Astrocyte of the spinal cord (primary cell): ENCODE data around the gene GCLM.

Source experiments
- DNase-seq: peaks from one replicate; pipeline ENCODE4 v3.0.0; 2011; ENCODE audit warnings: low read depth, low spot score
- H3K4me3 ChIP-seq: 2 replicates; pipeline ENCODE4 v1.5.1; 2011; ENCODE audit warnings: low read depth, mild to moderate bottlenecking, low read length, moderate library complexity
- CTCF ChIP-seq: IDR thresholded peaks from 2 replicates; pipeline ENCODE4 v1.5.1; 2012; ENCODE audit warnings: low read depth, mild to moderate bottlenecking, low read length, inconsistent platforms
- in situ Hi-C: cut with HindIII; loops from 2 replicates; pipeline ENCODE4 v1.10.0; 2017; ENCODE audit warnings: low sequenced_read_pairs

GCLM gene

GRCh38 chr1:93837961-93838360 lies 71.3 kb downstream of the GCLM start:
- H3K4me3 ChIP-seq, result no peak overlapping the region
- no peak for TF ChIP-seq CTCF
- in situ Hi-C loops, result no loop called here
- no peak for DNase-seq
